ENCODE results near the gene TNS2.

- TF ChIP-seq EZH2 (IDR thresholded peaks at IDR 0.05; ENCODE audit: low read length, unreplicated experiment): no peak
- TF ChIP-seq, protein P1, sequence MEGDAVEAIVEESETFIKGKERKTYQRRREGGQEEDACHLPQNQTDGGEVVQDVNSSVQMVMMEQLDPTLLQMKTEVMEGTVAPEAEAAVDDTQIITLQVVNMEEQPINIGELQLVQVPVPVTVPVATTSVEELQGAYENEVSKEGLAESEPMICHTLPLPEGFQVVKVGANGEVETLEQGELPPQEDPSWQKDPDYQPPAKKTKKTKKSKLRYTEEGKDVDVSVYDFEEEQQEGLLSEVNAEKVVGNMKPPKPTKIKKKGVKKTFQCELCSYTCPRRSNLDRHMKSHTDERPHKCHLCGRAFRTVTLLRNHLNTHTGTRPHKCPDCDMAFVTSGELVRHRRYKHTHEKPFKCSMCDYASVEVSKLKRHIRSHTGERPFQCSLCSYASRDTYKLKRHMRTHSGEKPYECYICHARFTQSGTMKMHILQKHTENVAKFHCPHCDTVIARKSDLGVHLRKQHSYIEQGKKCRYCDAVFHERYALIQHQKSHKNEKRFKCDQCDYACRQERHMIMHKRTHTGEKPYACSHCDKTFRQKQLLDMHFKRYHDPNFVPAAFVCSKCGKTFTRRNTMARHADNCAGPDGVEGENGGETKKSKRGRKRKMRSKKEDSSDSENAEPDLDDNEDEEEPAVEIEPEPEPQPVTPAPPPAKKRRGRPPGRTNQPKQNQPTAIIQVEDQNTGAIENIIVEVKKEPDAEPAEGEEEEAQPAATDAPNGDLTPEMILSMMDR (conservative IDR thresholded peaks at IDR 0.05; ENCODE audit: low read depth, low read length): no peak
- TF ChIP-seq EZH2phosphoT487 (IDR thresholded peaks at IDR 0.05; ENCODE audit: borderline replicate concordance, low read length): no peak
Measured at GRCh38 chr12:53060064-53060720, 10.3 kb downstream of the TNS2 start.

Data from PC-3 (cell line).